Smooth muscle cell (in vitro differentiated cells): ENCODE data around the gene MCHR2. TPM values are rescaled to one million over a fixed set of nuclear protein-coding genes. Genes with fewer than 3 reads are reported as not detected.

ENCODE experiments used
- DNase-seq: peaks from one replicate; lab custom pipeline; 2025; ENCODE audit not compliant: unreplicated experiment; lab: John Stamatoyannopoulos, UW
- H2AFZ ChIP-seq: fragments of 200-600 bp; sonication (generic); 2 replicates; pipeline ENCODE4 v1.6.0; 2016; ENCODE audit warnings: antibody characterized with exemption, low read depth, mild to moderate bottlenecking
- H3F3A ChIP-seq: fragments of 200-600 bp; sonication (generic); 2 replicates; pipeline ENCODE4 v1.6.0; 2017; ENCODE audit warnings: antibody characterized with exemption, low read depth
- H3K27ac ChIP-seq: fragments of 200-600 bp; sonication (generic); 2 replicates; pipeline ENCODE4 v1.5.1; 2016; ENCODE audit warnings: low read depth, mild to moderate bottlenecking
- H3K27me3 ChIP-seq: fragments of 200-600 bp; sonication (generic); 2 replicates; pipeline ENCODE4 v1.6.1; 2016; ENCODE audit warnings: low read depth, mild to moderate bottlenecking
- H3K36me3 ChIP-seq: fragments of 200-600 bp; sonication (generic); 2 replicates; pipeline ENCODE4 v1.5.1; 2016; ENCODE audit warnings: low read depth
- H3K4me1 ChIP-seq: fragments of 200-600 bp; sonication (generic); 2 replicates; pipeline ENCODE4 v1.5.1; 2016; ENCODE audit warnings: low read depth
- H3K4me2 ChIP-seq: fragments of 200-600 bp; sonication (generic); 2 replicates; pipeline ENCODE4 v1.6.0; 2016; ENCODE audit warnings: mild to moderate bottlenecking
- H3K4me3 ChIP-seq: fragments of 200-600 bp; sonication (generic); 2 replicates; pipeline ENCODE4 v1.5.1; 2016; ENCODE audit warnings: mild to moderate bottlenecking
- H3K79me2 ChIP-seq: fragments of 200-600 bp; sonication (generic); 2 replicates; pipeline ENCODE4 v1.6.0; 2016; ENCODE audit warnings: low read depth, mild to moderate bottlenecking
- H3K9ac ChIP-seq: fragments of 200-600 bp; sonication (generic); 2 replicates; pipeline ENCODE4 v1.6.0; 2016; ENCODE audit warnings: low read depth
- H3K9me3 ChIP-seq: fragments of 200-600 bp; sonication (generic); replicated peaks from 2 replicates; pipeline ENCODE4 v1.5.1; 2016; ENCODE audit warnings: low read depth
- H4K20me1 ChIP-seq: fragments of 200-600 bp; sonication (generic); 2 replicates; pipeline ENCODE4 v1.6.0; 2016; ENCODE audit warnings: low read depth
- WGBS: methylation state at CpG from one replicate; pipeline ENCODE4 v1.1.7; 2016; ENCODE audit warnings: low lambda C conversion rate; 5-methylcytosine and 5-hydroxymethylcytosine counted together
- polyA plus RNA-seq: library from polyadenylated mRNA; unstranded; fragments of >200 nt; fragmentation: Nextera tagmentation; extraction: Ambion mirVana; gene quantifications from 2 replicates; pipeline ENCODE4 v1.2.1, GENCODE V29; 2016
- total RNA-seq: library from RNA; depleted of rRNA; stranded (reverse); fragments of >200 nt; gene quantifications from 2 replicates; pipeline ENCODE4 v1.2.3, GENCODE V29; 2014
- TF ChIP-seq, protein P1 (sequence below): fragments of 200-600 bp; sonication (generic); IDR thresholded peaks from 2 replicates; pipeline ENCODE4 v1.5.1; 2017; ENCODE audit warnings: borderline replicate concordance, mild to moderate bottlenecking, antibody characterized with exemption; ENCODE audit not compliant: insufficient read depth, poor library complexity, severe bottlenecking

The MCHR2 gene
- total and polyA plus RNA-seq, 2 experiments from 2014 or later: not detected

DNA sequence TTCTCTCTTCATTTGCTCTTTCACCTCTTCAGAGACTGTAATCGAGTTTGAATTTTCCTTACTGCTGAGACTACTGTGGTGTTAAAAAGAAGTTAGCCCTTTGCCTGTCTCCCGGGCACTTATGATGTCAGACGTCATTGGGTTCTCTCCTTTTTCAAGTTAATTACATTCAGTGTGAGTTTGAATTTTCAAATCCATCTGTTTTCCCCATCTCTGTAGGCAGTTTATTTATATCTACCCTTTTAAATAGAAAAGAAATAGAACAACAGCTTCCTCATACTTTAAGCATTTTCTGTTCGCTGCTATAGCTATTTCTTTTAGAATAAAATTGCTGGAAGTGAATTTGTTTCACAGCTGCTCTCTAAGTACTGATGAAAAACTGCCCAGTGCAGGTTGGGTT is 81.4 kb downstream of the MCHR2 start:
- H3K4me2 ChIP-seq: no peak overlapping the region
- WGBS: 74% methylated on average over 4 of the region's 4 CpGs

DNA sequence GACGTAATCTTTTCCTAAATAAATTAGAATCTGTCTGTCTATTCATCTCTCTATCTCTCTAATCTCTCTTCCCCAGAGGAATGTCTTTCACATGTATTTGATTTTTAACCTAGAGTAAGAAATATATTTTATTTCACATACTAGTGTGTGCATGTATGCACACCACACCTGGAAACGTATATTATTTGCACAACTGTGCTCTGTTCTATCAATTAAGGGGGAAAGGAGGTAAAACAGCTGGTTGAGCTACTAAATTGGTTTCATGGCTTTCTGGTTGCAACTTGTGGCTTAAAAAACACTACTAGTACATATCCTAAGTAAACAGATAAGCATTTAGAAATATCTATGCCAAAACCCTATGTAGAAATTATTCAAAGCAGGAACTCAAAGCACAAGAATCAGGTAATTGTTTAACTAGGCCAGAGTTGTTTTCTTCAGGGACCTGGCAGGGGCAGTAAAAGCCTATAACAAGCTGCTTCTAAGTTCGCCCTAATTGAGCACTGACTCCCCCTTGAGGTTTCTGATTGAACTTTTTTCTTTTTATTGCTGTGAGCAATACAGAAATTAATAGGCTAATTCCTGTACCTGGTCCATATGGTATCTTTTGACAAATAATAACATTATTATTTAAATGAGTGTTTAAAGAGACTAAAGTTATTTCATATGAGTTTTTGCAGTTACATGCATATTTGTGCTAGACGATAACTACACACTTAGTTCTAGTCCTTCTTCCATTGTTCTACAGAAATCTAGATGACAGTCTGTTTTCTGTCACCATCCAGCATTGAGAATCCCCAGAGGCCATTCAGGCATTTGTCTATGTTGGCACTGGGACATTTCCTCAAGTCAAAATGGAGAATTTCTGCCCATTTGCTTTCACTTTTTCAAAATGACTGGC is 88.6 kb downstream of the MCHR2 start:
- no peaks in the 10 kb centered on the region for H3K9me3 ChIP-seq
- TF ChIP-seq, protein P1, sequence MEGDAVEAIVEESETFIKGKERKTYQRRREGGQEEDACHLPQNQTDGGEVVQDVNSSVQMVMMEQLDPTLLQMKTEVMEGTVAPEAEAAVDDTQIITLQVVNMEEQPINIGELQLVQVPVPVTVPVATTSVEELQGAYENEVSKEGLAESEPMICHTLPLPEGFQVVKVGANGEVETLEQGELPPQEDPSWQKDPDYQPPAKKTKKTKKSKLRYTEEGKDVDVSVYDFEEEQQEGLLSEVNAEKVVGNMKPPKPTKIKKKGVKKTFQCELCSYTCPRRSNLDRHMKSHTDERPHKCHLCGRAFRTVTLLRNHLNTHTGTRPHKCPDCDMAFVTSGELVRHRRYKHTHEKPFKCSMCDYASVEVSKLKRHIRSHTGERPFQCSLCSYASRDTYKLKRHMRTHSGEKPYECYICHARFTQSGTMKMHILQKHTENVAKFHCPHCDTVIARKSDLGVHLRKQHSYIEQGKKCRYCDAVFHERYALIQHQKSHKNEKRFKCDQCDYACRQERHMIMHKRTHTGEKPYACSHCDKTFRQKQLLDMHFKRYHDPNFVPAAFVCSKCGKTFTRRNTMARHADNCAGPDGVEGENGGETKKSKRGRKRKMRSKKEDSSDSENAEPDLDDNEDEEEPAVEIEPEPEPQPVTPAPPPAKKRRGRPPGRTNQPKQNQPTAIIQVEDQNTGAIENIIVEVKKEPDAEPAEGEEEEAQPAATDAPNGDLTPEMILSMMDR: peak; percentile 48
- H3K27ac ChIP-seq: no peak overlapping the region
- no peak overlapping the region for H2AFZ ChIP-seq
- WGBS: 55% methylated on average over 4 of the region's 4 CpGs
- DNase-seq: no peak
- H3K79me2 ChIP-seq: no peaks in the 10 kb centered on the region
- peaks cover 15% of the 10 kb centered on the region for H3K27me3 ChIP-seq
- no peaks in the 10 kb centered on the region for H3F3A ChIP-seq
- H3K4me1 ChIP-seq: no peaks in the 10 kb centered on the region
- H3K4me2 ChIP-seq: no peak overlapping the region
- H4K20me1 ChIP-seq: no peaks in the 10 kb centered on the region
- no peak overlapping the region for H3K4me3 ChIP-seq
- H3K9ac ChIP-seq: no peak overlapping the region
- H3K36me3 ChIP-seq: no peaks in the 10 kb centered on the region

More for the DNA sequence above, 81.4 kb downstream of the MCHR2 start:
- no peak for DNase-seq
- Histone ChIP-seq H3K36me3 (no peaks in the 10 kb centered on the region), H3K9ac (no peak overlapping the region), H3K9me3 (no peaks in the 10 kb centered on the region), H2AFZ (no peak overlapping the region), H3K4me1 (no peaks in the 10 kb centered on the region), H3K27me3 (peaks cover 7% of the 10 kb centered on the region), H4K20me1 (no peaks in the 10 kb centered on the region), H3F3A (no peaks in the 10 kb centered on the region), H3K79me2 (no peaks in the 10 kb centered on the region), H3K27ac (no peak overlapping the region), H3K4me3 (no peak overlapping the region)
- TF ChIP-seq, protein P1: no peak

DNA sequence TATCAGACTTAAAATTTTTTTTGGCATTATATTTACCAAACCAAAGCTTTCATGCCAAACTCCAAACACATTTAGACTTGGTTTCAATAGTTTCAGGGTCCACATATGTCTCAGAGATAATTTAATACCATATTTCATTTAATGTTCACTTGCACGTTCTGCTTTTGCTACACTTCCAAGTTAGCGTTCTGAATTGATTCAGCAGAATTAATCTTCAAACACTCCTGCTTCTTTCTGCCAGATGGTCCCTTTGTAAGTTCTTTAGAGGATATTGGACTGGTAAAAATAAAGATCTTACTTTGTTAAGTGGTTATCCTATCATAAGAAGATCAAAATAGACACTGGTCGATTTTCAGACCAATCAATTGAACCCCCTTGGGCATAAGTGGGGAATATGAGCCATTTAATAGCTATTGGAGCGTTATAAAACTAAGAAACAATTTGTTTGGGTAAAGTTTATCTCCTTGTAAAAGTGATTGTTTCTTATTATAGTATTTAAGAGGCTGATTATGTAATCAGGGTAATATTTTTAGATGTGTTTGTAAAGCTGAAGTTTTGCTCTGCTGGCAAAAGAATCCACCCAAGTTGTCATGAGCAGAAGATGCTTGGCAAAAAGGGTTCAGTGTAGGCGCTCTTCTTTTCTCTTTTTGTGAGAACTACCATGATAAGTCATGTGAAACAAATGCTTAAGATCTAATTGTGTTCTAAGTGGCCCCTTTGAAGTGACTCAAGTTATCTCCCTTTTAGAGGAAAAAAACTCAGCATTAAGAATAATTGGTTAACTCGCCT is 92.2 kb downstream of the MCHR2 start:
- no peak for DNase-seq
- H3K79me2 ChIP-seq: no peaks in the 10 kb centered on the region
- WGBS: 63% methylated on average over 6 of the region's 6 CpGs
- H3K27me3 ChIP-seq: peaks cover 8% of the 10 kb centered on the region
- TF ChIP-seq, protein P1: no peak
- no peak overlapping the region for H3K27ac ChIP-seq
- H3K36me3 ChIP-seq: no peaks in the 10 kb centered on the region
- no peaks in the 10 kb centered on the region for H4K20me1 ChIP-seq
- no peak overlapping the region for H3K4me2 ChIP-seq
- H3F3A ChIP-seq: no peaks in the 10 kb centered on the region
- no peaks in the 10 kb centered on the region for H3K9me3 ChIP-seq
- no peak overlapping the region for H2AFZ ChIP-seq
- no peak overlapping the region for H3K9ac ChIP-seq
- no peaks in the 10 kb centered on the region for H3K4me1 ChIP-seq
- no peak overlapping the region for H3K4me3 ChIP-seq
